Hematopoietic multipotent progenitor cell treated with erythropoietin and hydrocortisone succinate and interleukin-3 and kit ligand, for 8 days (in vitro differentiated cells): ENCODE data around the gene CTNNBIP1.

Experiments
- DNase-seq: peaks from one replicate; pipeline ENCODE4 v3.0.0-alpha.2; 2015

The CTNNBIP1 gene

GRCh38 chr1:9903801-9904527 lies 6.1 kb downstream of the CTNNBIP1 start:
- no peak for DNase-seq

GRCh38 chr1:9902060-9902452 lies 8.0 kb downstream of the CTNNBIP1 start:
- DNase-seq = no peak

- DNase-seq = peak; percentile 40
Observed at GRCh38 chr1:9901148-9902059, 8.7 kb downstream of the CTNNBIP1 start.

DNA sequence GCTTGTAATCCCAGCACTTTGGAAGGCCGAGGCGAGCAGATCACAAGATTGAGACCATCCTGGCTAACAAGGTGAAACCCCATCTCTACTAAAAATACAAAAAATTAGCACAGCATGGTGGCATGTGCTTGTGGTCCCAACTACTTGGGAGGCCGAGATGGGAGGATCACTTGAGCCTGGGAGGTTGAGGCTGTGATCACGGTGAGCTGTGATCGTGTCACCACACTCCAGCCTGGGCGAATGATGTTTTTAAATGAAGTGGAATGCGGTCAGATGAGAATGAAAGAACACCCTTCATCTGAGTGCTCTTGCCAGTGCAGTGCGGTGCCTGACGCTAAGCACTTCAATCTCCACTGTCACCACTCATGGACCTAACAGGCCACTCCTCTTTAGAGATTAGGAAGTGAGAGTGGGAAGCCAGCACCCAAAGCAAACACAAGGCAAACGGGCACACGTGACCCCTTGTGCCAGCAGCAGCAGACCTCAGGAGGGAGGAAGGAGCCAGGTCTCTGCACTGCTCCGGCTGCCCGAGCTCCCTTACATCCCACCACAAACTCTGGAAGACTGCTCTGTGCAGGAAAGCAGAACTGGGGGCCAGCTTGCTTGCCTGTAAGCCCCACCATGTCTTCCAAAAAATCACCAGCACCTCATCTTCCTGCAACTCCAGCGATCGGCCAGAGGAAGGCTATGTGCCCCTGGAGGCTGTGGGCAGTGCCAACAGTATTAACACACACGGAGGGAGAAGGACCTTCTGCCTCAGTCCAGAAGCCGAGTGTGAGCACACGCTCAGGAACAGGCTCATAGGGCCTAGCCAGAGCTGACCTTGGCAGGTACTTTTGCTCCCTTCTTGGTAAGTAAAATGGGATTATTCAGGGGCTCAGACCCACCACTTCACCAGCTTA lies 9.7 kb downstream of the CTNNBIP1 start:
- DNase-seq = peak; percentile 74

- no peak for DNase-seq
Observed at GRCh38 chr1:9894115-9894514, 16.0 kb downstream of the CTNNBIP1 start.

GRCh38 chr1:9892563-9893528 lies 17.2 kb downstream of the CTNNBIP1 start:
- peak; percentile 59 for DNase-seq

- DNase-seq = no peak
Observed at GRCh38 chr1:9891207-9891606, 18.9 kb downstream of the CTNNBIP1 start.

DNA sequence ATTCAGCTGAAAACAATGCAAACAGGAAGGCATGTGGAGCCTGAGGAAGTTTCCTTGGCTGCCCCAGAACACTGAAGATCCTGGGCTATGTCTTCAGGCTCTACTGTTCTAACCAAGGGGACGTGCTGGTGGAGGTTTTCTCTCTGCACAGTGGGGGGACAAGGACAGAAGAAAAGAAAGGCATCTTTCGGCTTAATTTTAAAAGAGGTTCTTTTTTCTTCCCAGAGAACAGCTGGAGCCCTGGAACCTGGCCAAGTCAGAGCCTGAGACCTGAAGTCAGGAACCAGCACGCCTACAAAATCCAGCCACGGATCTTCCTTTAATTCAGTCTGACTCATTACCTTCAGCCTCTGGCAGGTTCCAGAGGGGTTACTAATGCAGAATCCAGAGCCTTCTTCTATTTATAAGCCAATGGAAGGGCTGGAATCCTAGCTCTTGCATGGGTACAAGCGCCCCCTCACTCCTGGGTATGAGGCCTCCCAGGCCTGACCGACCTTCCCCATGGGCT lies 19.8 kb downstream of the CTNNBIP1 start:
- DNase-seq = no peak

GRCh38 chr1:9889411-9889810 lies 20.7 kb downstream of the CTNNBIP1 start:
- no peak for DNase-seq

DNA sequence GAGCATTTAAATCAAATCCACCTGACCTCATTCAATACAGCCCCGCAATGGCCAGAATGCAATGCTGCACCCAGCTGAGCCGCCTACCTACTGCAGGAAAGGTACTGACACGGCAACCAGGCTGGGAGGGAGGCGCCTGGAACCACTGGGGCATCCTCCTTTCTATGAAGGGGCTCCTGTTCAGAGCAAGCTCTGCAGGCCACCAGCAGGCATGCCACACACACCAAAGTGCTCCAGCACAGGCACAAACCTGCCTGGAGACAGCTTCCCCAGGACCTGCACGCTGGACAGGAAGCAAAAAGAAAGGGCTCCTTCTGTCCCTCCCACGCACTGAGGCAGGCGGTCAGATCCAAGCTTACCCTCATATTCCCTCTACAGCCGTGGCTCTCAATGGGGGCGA lies 21.2 kb downstream of the CTNNBIP1 start:
- no peak for DNase-seq

DNA sequence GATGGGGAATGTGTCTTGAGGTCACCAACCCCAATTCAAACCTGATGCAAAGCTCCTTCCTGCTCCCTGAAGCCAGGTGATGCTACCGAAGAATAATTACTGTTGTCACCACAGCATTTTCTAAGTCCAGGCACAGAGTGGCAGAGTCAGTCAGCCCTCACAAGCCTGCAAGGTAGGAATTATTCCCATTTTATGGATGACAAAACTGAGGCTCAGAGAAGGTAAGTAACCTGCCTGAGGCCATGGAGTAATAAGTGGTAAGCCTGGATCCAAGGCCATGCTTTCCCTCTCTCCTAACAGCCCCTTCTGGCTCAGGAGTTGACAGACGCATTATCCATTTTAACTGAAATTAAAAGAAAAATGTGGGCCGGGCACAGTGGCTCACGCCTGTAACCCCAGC lies 23.0 kb downstream of the CTNNBIP1 start:
- DNase-seq = no peak

- DNase-seq = no peak
Observed at GRCh38 chr1:9886092-9886742, 23.9 kb downstream of the CTNNBIP1 start.

GRCh38 chr1:9884805-9885204 lies 25.3 kb downstream of the CTNNBIP1 start:
- DNase-seq = no peak

- DNase-seq = no peak
Observed at GRCh38 chr1:9883585-9884449, 26.3 kb downstream of the CTNNBIP1 start.

DNA sequence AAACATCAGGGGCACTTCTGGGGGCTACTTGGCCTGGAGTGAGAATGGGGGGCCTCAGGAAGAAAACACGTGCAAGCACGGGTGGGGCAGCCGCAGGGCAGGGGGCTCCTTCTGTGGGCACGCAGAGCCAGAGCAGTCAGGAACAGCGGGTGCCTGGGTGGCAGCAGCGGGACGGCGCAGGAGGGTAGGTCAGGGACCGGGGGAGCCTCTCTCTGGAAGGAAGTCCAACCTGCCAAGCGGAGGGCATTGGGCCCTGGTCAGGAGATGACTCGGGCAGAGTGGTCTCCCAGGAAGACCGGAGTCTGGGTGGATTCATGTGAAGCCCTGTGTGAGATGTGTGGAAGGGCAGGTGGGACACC lies 27.1 kb downstream of the CTNNBIP1 start:
- DNase-seq = no peak

- DNase-seq = no peak
Observed at GRCh38 chr1:9882296-9882944, 27.6 kb downstream of the CTNNBIP1 start.

DNA sequence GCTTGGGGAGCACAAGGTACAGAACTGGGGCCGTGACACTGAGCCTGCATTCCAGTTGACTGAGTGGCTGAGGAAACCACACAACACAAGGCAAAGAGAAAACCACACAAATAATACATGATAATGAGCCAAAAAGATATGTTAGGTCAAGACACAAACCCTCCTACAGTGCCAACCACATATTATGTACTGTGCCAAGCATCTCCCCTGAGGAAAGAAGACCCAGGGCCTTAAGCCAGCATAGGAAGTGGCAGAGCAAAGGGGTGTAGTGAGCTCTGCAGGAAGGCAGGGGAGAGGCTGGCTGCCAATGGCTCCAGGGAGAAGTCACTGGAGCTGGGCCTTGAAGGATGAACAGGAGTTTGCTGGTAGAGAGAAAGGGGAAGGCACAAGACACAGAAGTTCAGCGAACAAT lies 28.2 kb downstream of the CTNNBIP1 start:
- no peak for DNase-seq

GRCh38 chr1:9878404-9878803 lies 31.7 kb downstream of the CTNNBIP1 start:
- DNase-seq = no peak

- DNase-seq = no peak
Observed at GRCh38 chr1:9877962-9878361, 32.1 kb downstream of the CTNNBIP1 start.

DNA sequence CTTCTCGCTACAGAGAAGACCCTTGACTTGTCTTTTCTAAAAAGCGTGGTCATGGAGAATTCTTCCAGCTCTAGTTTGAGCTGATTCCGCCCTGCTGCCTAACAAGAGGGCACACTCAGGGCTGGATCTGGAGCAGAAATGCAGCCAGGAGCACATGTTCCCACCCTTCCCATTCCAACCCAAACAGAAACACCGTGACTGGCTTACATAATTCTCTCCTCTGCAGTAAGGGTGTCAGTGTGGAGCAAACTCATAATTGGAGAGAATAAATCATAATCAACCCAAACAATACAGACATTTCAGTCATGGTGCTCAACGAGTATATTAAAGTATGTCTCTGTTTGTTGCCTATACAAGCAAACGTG lies 34.5 kb downstream of the CTNNBIP1 start:
- DNase-seq = no peak
